IMR-90 (cell line): ENCODE data around the gene NFILZ. TPM values are rescaled to one million over a fixed set of nuclear protein-coding genes. Genes with fewer than 3 reads are reported as not detected.

Source experiments
- ATAC-seq: fragments of 200-7000 bp; cut with Tn5 transposase; 2 replicates; pipeline ENCODE4 v1.9.1; 2020; ENCODE audit warnings: low read depth, mild to moderate bottlenecking, moderate library complexity
- BruUV-seq: library from RNA; stranded (reverse); fragments of 400-500 nt; replicated peaks from 2 replicates; lab custom pipeline; 2021; lab: Mats Ljungman, UMichigan
- CTCF ChIA-PET: fragments of 300-600 bp; formaldehyde crosslinking; extraction: SDS; loops from one replicate; lab custom pipeline; 2021; ENCODE audit warnings: antibody characterized with exemption; lab: Yijun Ruan, JAX
- POLR2A ChIA-PET: fragments of 300-600 bp; sonication (Branson Sonifier 250); formaldehyde crosslinking; loops from one replicate; lab custom pipeline; 2022; ENCODE audit warnings: antibody characterized with exemption; ENCODE audit not compliant: unreplicated experiment; lab: Charles Lee
- DNase-seq: peaks from one replicate; pipeline ENCODE4 v3.0.0; 2013
- H2AFZ ChIP-seq: replicated peaks from 2 replicates; pipeline ENCODE3; 2013; ENCODE audit warnings: low read length, mild to moderate bottlenecking; ENCODE audit not compliant: poor library complexity
- H2AK5ac ChIP-seq: 2 replicates; pipeline ENCODE4 v1.6.1; 2013; ENCODE audit warnings: low read depth, low read length, inconsistent platforms
- H2AK9ac ChIP-seq: replicated peaks from 2 replicates; pipeline ENCODE3; 2013; ENCODE audit warnings: mild to moderate bottlenecking, low read depth, low read length, moderate library complexity; ENCODE audit not compliant: poor library complexity
- H2BK120ac ChIP-seq: 2 replicates; pipeline ENCODE4 v1.6.1; 2013; ENCODE audit warnings: low read depth, low read length, inconsistent platforms
- H2BK15ac ChIP-seq: 3 replicates; pipeline ENCODE4 v1.6.1; 2013; ENCODE audit warnings: low read depth, low read length, inconsistent platforms
- H2BK20ac ChIP-seq: 2 replicates; pipeline ENCODE4 v1.6.1; 2013; ENCODE audit warnings: low read depth, mild to moderate bottlenecking, inconsistent platforms, low read length, moderate library complexity
- H2BK5ac ChIP-seq: 2 replicates; pipeline ENCODE4 v1.6.1; 2013; ENCODE audit warnings: mild to moderate bottlenecking, low read depth, low read length, inconsistent platforms; ENCODE audit not compliant: poor library complexity, severe bottlenecking
- H3K14ac ChIP-seq: replicated peaks from 2 replicates; pipeline ENCODE4 v1.6.1; 2013; ENCODE audit warnings: low read depth, low read length, inconsistent platforms
- H3K18ac ChIP-seq: 2 replicates; pipeline ENCODE4 v1.6.1; 2013; ENCODE audit warnings: low read depth, low read length, control low read depth
- H3K23ac ChIP-seq: 2 replicates; pipeline ENCODE4 v1.6.1; 2013; ENCODE audit warnings: low read depth, low read length, inconsistent platforms
- H3K27ac ChIP-seq: 2 replicates; pipeline ENCODE4 v1.5.1; 2013; ENCODE audit warnings: mild to moderate bottlenecking, control low read depth, low read length; ENCODE audit not compliant: insufficient read depth
- H3K27me3 ChIP-seq: 2 replicates; pipeline ENCODE4 v1.6.1; 2013; ENCODE audit warnings: low read length; ENCODE audit not compliant: control insufficient read depth, insufficient read depth
- H3K36me3 ChIP-seq: 2 replicates; pipeline ENCODE4 v1.6.1; 2013; ENCODE audit warnings: low read length, mixed read lengths; ENCODE audit not compliant: control insufficient read depth, insufficient read depth
- H3K4ac ChIP-seq: 2 replicates; pipeline ENCODE4 v1.6.1; 2013; ENCODE audit warnings: low read depth, low read length, inconsistent platforms
- H3K4me1 ChIP-seq: 2 replicates; pipeline ENCODE4 v1.6.1; 2013; ENCODE audit warnings: low read length, mixed read lengths; ENCODE audit not compliant: control insufficient read depth, insufficient read depth
- H3K4me2 ChIP-seq: 2 replicates; pipeline ENCODE4 v1.6.1; 2013; ENCODE audit warnings: low read depth, mild to moderate bottlenecking, control low read depth, low read length, moderate library complexity
- H3K4me3 ChIP-seq: 2 replicates; pipeline ENCODE4 v1.5.1; 2013; ENCODE audit warnings: low read depth, mild to moderate bottlenecking, control low read depth, low read length, moderate library complexity; ENCODE audit not compliant: insufficient read depth
- H3K56ac ChIP-seq: 2 replicates; pipeline ENCODE4 v1.6.1; 2013; ENCODE audit warnings: low read length, inconsistent platforms; ENCODE audit not compliant: insufficient read depth; ENCODE audit errors: extremely low read depth
- H3K79me1 ChIP-seq, 2 experiments: 2 replicates each; pipeline ENCODE4 v1.6.1; 2013; ENCODE audit warnings: low read length in 2 of 2, inconsistent platforms in 1 of 2, low read depth in 1 of 2
- H3K9ac ChIP-seq: 2 replicates; pipeline ENCODE4 v1.6.1; 2013; ENCODE audit warnings: low read depth, low read length, control low read depth
- H3K9me1 ChIP-seq: 2 replicates; pipeline ENCODE4 v1.6.1; 2013; ENCODE audit warnings: low read length, inconsistent platforms; ENCODE audit not compliant: insufficient read depth
- H3K9me3 ChIP-seq: 2 replicates; pipeline ENCODE4 v1.6.1; 2013; ENCODE audit warnings: low read length; ENCODE audit not compliant: control insufficient read depth, insufficient read depth
- H4K20me1 ChIP-seq: 2 replicates; pipeline ENCODE4 v1.6.1; 2013; ENCODE audit warnings: low read length, inconsistent platforms; ENCODE audit not compliant: insufficient read depth
- H4K5ac ChIP-seq: 2 replicates; pipeline ENCODE4 v1.6.1; 2013; ENCODE audit warnings: mild to moderate bottlenecking, low read depth, low read length, control low read depth
- H4K8ac ChIP-seq, 2 experiments: 2 replicates each; pipeline ENCODE4 v1.6.1; 2013; ENCODE audit warnings: low read depth in 2 of 2, low read length in 2 of 2, control low read depth in 1 of 2, inconsistent platforms in 1 of 2
- H4K91ac ChIP-seq: 2 replicates; pipeline ENCODE4 v1.6.1; 2013; ENCODE audit warnings: low read depth, low read length, inconsistent platforms; ENCODE audit not compliant: insufficient read depth
- CEBPB ChIP-seq: IDR thresholded peaks from 2 replicates; pipeline ENCODE4 v1.6.1; 2012; ENCODE audit warnings: low read depth, low read length, improper control_type of control experiment
- CHD1 ChIP-seq: IDR thresholded peaks from 2 replicates; pipeline ENCODE4 v1.6.1; 2012; ENCODE audit warnings: low read depth, low read length, improper control_type of control experiment
- CTCF ChIP-seq: conservative IDR thresholded peaks from 2 replicates; pipeline ENCODE4 v1.5.1; 2012; ENCODE audit warnings: mild to moderate bottlenecking, low read depth, low read length, improper control_type of control experiment
- ELK1 ChIP-seq: fragments of 150-350 bp; IDR thresholded peaks from 2 replicates; pipeline ENCODE4 v1.6.1; 2016; ENCODE audit warnings: low read depth, mild to moderate bottlenecking, low read length, moderate library complexity, borderline replicate concordance
- FOS ChIP-seq: fragments of 150-350 bp; IDR thresholded peaks from 2 replicates; pipeline ENCODE4 v1.6.1; 2016; ENCODE audit warnings: low read depth, low read length
- MAFK ChIP-seq: IDR thresholded peaks from 2 replicates; pipeline ENCODE4 v1.6.1; 2012; ENCODE audit warnings: low read depth, low read length, improper control_type of control experiment
- MAZ ChIP-seq: IDR thresholded peaks from 2 replicates; pipeline ENCODE4 v1.6.1; 2012; ENCODE audit warnings: low read depth, mild to moderate bottlenecking, low read length, improper control_type of control experiment, moderate library complexity, borderline replicate concordance
- MXI1 ChIP-seq: IDR thresholded peaks from 2 replicates; pipeline ENCODE4 v1.6.1; 2012; ENCODE audit warnings: low read depth, mild to moderate bottlenecking, low read length, moderate library complexity, borderline replicate concordance
- NFE2L2 ChIP-seq: fragments of 150-350 bp; IDR thresholded peaks from 2 replicates; pipeline ENCODE4 v1.6.1; 2016; ENCODE audit warnings: low read depth, mild to moderate bottlenecking, low read length
- POLR2A ChIP-seq: IDR thresholded peaks from 2 replicates; pipeline ENCODE4 v1.6.1; 2012; ENCODE audit warnings: mild to moderate bottlenecking, low read depth, low read length
- RAD21 ChIP-seq: IDR thresholded peaks from 2 replicates; pipeline ENCODE4 v1.6.1; 2012; ENCODE audit warnings: low read length, improper control_type of control experiment
- RCOR1 ChIP-seq: IDR thresholded peaks from 2 replicates; pipeline ENCODE4 v1.6.1; 2012; ENCODE audit warnings: mild to moderate bottlenecking, low read length, improper control_type of control experiment; ENCODE audit not compliant: insufficient replicate concordance
- RFX5 ChIP-seq: IDR thresholded peaks from 2 replicates; pipeline ENCODE4 v1.8.0; 2012; ENCODE audit warnings: low read depth, mild to moderate bottlenecking, low read length, moderate library complexity
- SMC3 ChIP-seq: fragments of 150-350 bp; IDR thresholded peaks from 2 replicates; pipeline ENCODE4 v1.6.1; 2016; ENCODE audit warnings: low read depth, mild to moderate bottlenecking, antibody characterized with exemption, low read length, moderate library complexity
- USF2 ChIP-seq: fragments of 150-350 bp; IDR thresholded peaks from 2 replicates; pipeline ENCODE4 v1.6.1; 2017; ENCODE audit warnings: mild to moderate bottlenecking, antibody characterized with exemption, low read length, low read depth
- WGBS, 2 experiments: methylation state at CpG; one replicate each; pipeline versions ENCODE4 v1.1.5 to v1.1.7; 2013; ENCODE audit warnings: missing lambda C conversion rate in 2 of 2; ENCODE audit not compliant: insufficient read length in 1 of 2; ENCODE audit errors: extremely low coverage in 2 of 2; 5-methylcytosine and 5-hydroxymethylcytosine counted together
- dilution Hi-C: fragments of 300-500 bp; cut with HindIII; formaldehyde crosslinking; loops from one replicate; pipeline ENCODE4 v1.14.3; 2018; ENCODE audit warnings: low sequenced_read_pairs; ENCODE audit not compliant: unreplicated experiment
- in situ Hi-C: fragments of 300-500 bp; cut with MboI; formaldehyde crosslinking; loops from 3 replicates; pipeline ENCODE4 v1.14.3; 2019; ENCODE audit warnings: low sequenced_read_pairs, inconsistent platforms, mixed read lengths
- intact Hi-C: fragments of 100-400 bp; cut with micrococcal nuclease; formaldehyde crosslinking; loops from 2 replicates; pipeline ENCODE4 v1.10.0; 2022
- polyA plus RNA-seq, 3 experiments: library from polyadenylated mRNA; depleted of rRNA; stranded (reverse); fragments of >200 nt; gene quantifications; 2 replicates each; pipeline ENCODE4 v1.2.3, GENCODE V29; 2012; ENCODE audit warnings: low replicate concordance in 1 of 3
- total RNA-seq: library from RNA; depleted of rRNA; stranded (reverse); fragments of >200 nt; gene quantifications from 2 replicates; pipeline ENCODE4 v1.2.3, GENCODE V29; 2012

Gene NFILZ
- total and polyA plus RNA-seq, 2 of the 4 experiments (the other 2 are of a cell fraction): not detected

- BruUV-seq: no TSS peak
- dilution Hi-C loops (no loop called here), intact Hi-C loops (loop anchor here (2.0 to 10.0 kb wide), 2 partner anchors 62 to 316 kb away; no protein-coding TSS in a partner anchor), in situ Hi-C loops (no loop called here)
- Histone ChIP-seq H3K79me1 (no peaks in the 10 kb centered on the region), H2BK15ac (no peak overlapping the region), H2AFZ (peak overlapping the region; percentile 25), H3K27ac (no peak overlapping the region), H3K18ac (no peak overlapping the region), H2BK5ac (no peak overlapping the region), H3K4me1 (peaks cover 1% of the 10 kb centered on the region), H2BK20ac (no peak overlapping the region), H3K36me3 (peaks cover 3% of the 10 kb centered on the region; the same call in 1 of the 2 replicates), H2BK120ac (no peak overlapping the region), H3K4me3 (no peak overlapping the region), H3K27me3 (no peaks in the 10 kb centered on the region), H3K56ac (no peak overlapping the region), H2AK5ac (peak overlapping the region; percentile 85), H4K8ac (no peak overlapping the region), H4K5ac (no peak overlapping the region), H3K9me3 (no peaks in the 10 kb centered on the region), H3K14ac (no peak overlapping the region), H2AK9ac (peak overlapping the region; percentile 19), H3K4ac (no peak overlapping the region), H3K23ac (no peak overlapping the region), H3K9ac (no peak overlapping the region), H3K9me1 (peaks cover 6% of the 10 kb centered on the region; the same call in 1 of the 2 replicates), H4K20me1 (no peaks in the 10 kb centered on the region), H3K4me2 (no peak overlapping the region), H4K91ac (no peak overlapping the region)
- WGBS, 2 experiments: 0% methylated on average over 9 of the region's 21 CpGs; no CpG with 5 or more reads in 1 of the 2 experiments
- ATAC-seq (peak; percentile 84), DNase-seq (peak; percentile 66)
- ChIA-PET CTCF (interaction anchor here (0.5 to 1.7 kb wide), 16 partner anchors 9 to 441 kb away, joined by 3 to 14 read pairs (median 4); partner anchors contain the start of genes ANGPTL4 and NFILZ), POLR2A (no interaction called here)
- peak; percentile 100; the same call in 1 of the 2 replicates for TF ChIP-seq CTCF
- no peak for TF ChIP-seq NFE2L2
- no peak for TF ChIP-seq FOS
- 0 out of 2 replicates have a peak, but pooled peaks have one; percentile 28 for TF ChIP-seq ELK1
- no peak for TF ChIP-seq RFX5
- no peak for TF ChIP-seq MXI1
- no peak for TF ChIP-seq MAFK
- peak; percentile 91 for TF ChIP-seq SMC3
- TF ChIP-seq RAD21: peak; percentile 87
- no peak for TF ChIP-seq USF2
- no peak for TF ChIP-seq CHD1
- no peak for TF ChIP-seq CEBPB
- TF ChIP-seq RCOR1: no peak
- TF ChIP-seq MAZ: peak; percentile 24; the same call in 1 of the 2 replicates
- TF ChIP-seq POLR2A: no peak
Observed at GRCh38 chr19:8580710-8581281, 49.6 kb upstream of the NFILZ start.
